ENCODE measurements around the gene MRAP2.
"Not testable (repeated sequence)": the region's sequence is repeated elsewhere in the genome, so short reads cannot be mapped to it uniquely, and the experiment has no call there.

DNA sequence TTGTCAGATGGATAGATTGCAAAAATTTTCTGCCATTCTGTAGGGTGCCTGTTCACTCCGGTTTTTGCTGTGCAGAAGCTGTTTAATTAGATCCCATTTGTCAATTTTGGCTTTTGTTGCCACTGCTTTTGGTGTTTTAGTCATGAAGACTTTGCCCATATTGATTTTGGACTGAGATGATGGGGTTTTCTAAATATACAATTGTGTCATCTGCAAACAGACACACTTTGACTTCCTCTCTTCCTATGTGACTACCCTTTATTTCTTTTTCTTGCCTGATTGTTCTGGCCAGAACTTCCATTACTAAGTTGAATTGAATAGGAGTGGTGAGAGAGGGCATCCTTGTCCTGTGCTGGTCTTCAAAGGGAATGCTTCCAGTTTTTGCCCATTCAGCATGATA is 96.0 kb downstream of the MRAP2 start:
- TF ChIP-seq, protein P1, sequence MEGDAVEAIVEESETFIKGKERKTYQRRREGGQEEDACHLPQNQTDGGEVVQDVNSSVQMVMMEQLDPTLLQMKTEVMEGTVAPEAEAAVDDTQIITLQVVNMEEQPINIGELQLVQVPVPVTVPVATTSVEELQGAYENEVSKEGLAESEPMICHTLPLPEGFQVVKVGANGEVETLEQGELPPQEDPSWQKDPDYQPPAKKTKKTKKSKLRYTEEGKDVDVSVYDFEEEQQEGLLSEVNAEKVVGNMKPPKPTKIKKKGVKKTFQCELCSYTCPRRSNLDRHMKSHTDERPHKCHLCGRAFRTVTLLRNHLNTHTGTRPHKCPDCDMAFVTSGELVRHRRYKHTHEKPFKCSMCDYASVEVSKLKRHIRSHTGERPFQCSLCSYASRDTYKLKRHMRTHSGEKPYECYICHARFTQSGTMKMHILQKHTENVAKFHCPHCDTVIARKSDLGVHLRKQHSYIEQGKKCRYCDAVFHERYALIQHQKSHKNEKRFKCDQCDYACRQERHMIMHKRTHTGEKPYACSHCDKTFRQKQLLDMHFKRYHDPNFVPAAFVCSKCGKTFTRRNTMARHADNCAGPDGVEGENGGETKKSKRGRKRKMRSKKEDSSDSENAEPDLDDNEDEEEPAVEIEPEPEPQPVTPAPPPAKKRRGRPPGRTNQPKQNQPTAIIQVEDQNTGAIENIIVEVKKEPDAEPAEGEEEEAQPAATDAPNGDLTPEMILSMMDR (IDR thresholded peaks at IDR 0.05): not testable (repeated sequence)
- TF ChIP-seq POLR2A (IDR thresholded peaks at IDR 0.05): not testable (repeated sequence)

Data from breast epithelium (tissue), 3 donors.